ENCODE measurements around the gene PRSS58. TPM values are rescaled to one million over a fixed set of nuclear protein-coding genes. Genes with fewer than 3 reads are reported as not detected.

Gene PRSS58
- total and polyA plus RNA-seq, 9 of the 15 experiments (the other 6 are each of a cell fraction or from before 2014, with no cell fraction given) = not detected

GRCh38 chr7:142301299-142301698, 43.4 kb upstream of the PRSS58 start:
- intact Hi-C loops (cut with micrococcal nuclease) = no loop called here
- Histone ChIP-seq H4K20me1 (replicated peaks; ENCODE audit: control insufficient read depth, insufficient read depth, low read length) (no peaks in the 10 kb centered on the region), H3K9me3 (replicated peaks; ENCODE audit: control insufficient read depth, insufficient read depth, low read depth, low read length) (no peaks in the 10 kb centered on the region), H3K4me3 (no peak overlapping the region), H3K27ac (ENCODE audit: extremely low read depth, low read depth, low read length) (no peak overlapping the region), H3K9me1 (ENCODE audit: control insufficient read depth, insufficient read depth, low read length) (no peaks in the 10 kb centered on the region), H3K4me2 (ENCODE audit: insufficient read depth, low read length) (no peak overlapping the region), H3K36me3 (ENCODE audit: control insufficient read depth, insufficient read depth, low read length) (no peaks in the 10 kb centered on the region), H3K79me2 (ENCODE audit: control insufficient read depth, insufficient read depth, low read length) (no peaks in the 10 kb centered on the region), H3K4me1 (replicated peaks in 1 of 2; ENCODE audit: control insufficient read depth in 2 of 2, insufficient read depth in 2 of 2, low read length in 2 of 2) (no peaks in the 10 kb centered on the region), H3K27me3 (ENCODE audit: control insufficient read depth in 2 of 2, insufficient read depth in 2 of 2, low read length in 2 of 2) (no peaks in the 10 kb centered on the region), H2AFZ (ENCODE audit: low read depth, low read length) (no peak overlapping the region), H3K9ac (ENCODE audit: insufficient read depth in 1 of 2, low read depth in 2 of 2, low read length in 2 of 2) (no peak overlapping the region)
- ATAC-seq = no peak
- no peak for DNase-seq (ENCODE audit: extremely low read depth in 1 of 4, low spot score in 3 of 4)
- FAIRE-seq = no peak
- CTCF ChIA-PET (ENCODE audit: low intra/inter-chr PET ratio) = interaction anchor here (1.5 kb wide), 1 partner anchor 325 kb away, joined by 5 read pairs; no protein-coding TSS in a partner anchor
- in situ Hi-C loops (cut with MboI) = no loop called here
- POLR2A ChIA-PET = no interaction called here
- no TSS peak for BruUV-seq (replicated peaks)
- 0% methylated on average over 3 of the region's 3 CpGs for WGBS (ENCODE audit: insufficient coverage, low coverage, missing lambda C conversion rate)
- TF ChIP-seq MAZ (CRISPR knock-in tag; conservative IDR thresholded peaks at IDR 0.05 in 1 of 2, IDR thresholded peaks at IDR 0.05 in 1 of 2) (no peak), ZNF639 (CRISPR knock-in tag; conservative IDR thresholded peaks at IDR 0.05 in 1 of 2, IDR thresholded peaks at IDR 0.05 in 1 of 2) (no peak), TFAM (CRISPR knock-in tag; conservative IDR thresholded peaks at IDR 0.05) (no peak), GABPB2 (CRISPR knock-in tag; conservative IDR thresholded peaks at IDR 0.05) (no peak), FOSL1 (tag; conservative IDR thresholded peaks at IDR 0.05) (no peak), CEBPB (tag; IDR thresholded peaks at IDR 0.05) (no peak), BDP1 (IDR thresholded peaks at IDR 0.05; ENCODE audit: insufficient read depth, insufficient read length) (no peak), AFF4 (CRISPR knock-in tag; IDR thresholded peaks at IDR 0.05) (no peak), HES1 (IDR thresholded peaks at IDR 0.05; ENCODE audit: low read depth) (no peak), SAFB2 (IDR thresholded peaks at IDR 0.05; ENCODE audit: borderline replicate concordance, low read depth, low read length, severe bottlenecking) (no peak), ESRRA (IDR thresholded peaks at IDR 0.05; ENCODE audit: borderline replicate concordance, low read depth) (no peak), TFE3 (CRISPR knock-in tag; IDR thresholded peaks at IDR 0.05) (no peak), FOXO4 (CRISPR knock-in tag; IDR thresholded peaks at IDR 0.05) (no peak)
